DND-41 (cell line): ENCODE data around the gene BBS5.

Source experiments
- EZH2 ChIP-seq: IDR thresholded peaks from 3 replicates; pipeline ENCODE4 v1.6.1; 2012; ENCODE audit warnings: borderline replicate concordance, low read depth, mild to moderate bottlenecking, moderate library complexity, low read length, inconsistent platforms; ENCODE audit not compliant: severe bottlenecking
- TF ChIP-seq, protein P1 (sequence below): IDR thresholded peaks from 2 replicates; pipeline ENCODE4 v1.5.1; 2012; ENCODE audit warnings: borderline replicate concordance, low read length, moderate library complexity, mild to moderate bottlenecking; ENCODE audit not compliant: poor library complexity, severe bottlenecking; ENCODE audit errors: extremely low read depth

DNA sequence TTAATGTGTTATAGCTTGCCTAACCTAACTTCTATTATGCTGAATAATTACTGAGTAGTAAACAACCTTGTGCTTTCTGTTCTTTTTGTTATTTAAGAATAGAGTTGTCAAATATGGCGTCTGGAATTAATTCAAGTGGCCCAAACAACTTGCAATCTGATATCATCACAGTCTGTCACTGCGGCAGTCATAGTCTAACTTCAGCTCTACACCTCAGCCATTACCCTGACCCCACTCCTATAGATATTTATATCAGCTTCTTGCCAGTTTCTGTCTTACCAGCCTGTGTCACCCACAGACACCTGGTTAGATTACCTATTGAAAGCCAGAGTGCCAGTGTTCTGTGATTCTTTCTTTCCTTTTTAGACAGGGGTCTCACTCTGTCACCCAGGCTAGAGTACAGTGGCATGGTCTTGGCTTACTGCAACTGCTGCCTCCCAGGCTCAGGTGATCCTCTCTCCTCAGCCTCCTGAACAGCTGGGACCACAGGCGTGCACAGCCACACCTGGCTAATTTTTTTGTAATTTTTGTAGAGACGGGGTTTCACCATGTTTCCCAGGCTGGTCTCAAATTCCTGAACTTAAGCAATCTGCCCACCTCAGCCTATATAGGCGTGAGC lies 16.1 kb downstream of the BBS5 start:
- TF ChIP-seq, protein P1, sequence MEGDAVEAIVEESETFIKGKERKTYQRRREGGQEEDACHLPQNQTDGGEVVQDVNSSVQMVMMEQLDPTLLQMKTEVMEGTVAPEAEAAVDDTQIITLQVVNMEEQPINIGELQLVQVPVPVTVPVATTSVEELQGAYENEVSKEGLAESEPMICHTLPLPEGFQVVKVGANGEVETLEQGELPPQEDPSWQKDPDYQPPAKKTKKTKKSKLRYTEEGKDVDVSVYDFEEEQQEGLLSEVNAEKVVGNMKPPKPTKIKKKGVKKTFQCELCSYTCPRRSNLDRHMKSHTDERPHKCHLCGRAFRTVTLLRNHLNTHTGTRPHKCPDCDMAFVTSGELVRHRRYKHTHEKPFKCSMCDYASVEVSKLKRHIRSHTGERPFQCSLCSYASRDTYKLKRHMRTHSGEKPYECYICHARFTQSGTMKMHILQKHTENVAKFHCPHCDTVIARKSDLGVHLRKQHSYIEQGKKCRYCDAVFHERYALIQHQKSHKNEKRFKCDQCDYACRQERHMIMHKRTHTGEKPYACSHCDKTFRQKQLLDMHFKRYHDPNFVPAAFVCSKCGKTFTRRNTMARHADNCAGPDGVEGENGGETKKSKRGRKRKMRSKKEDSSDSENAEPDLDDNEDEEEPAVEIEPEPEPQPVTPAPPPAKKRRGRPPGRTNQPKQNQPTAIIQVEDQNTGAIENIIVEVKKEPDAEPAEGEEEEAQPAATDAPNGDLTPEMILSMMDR, result no peak
- TF ChIP-seq EZH2, result no peak
